Mesenteric fat pad (tissue), 1 donor: Measurements from ENCODE around the gene CFAP53. TPM values are rescaled to one million over a fixed set of nuclear protein-coding genes. Genes with fewer than 3 reads are reported as not detected.

Source experiments
- DNase-seq: peaks from one replicate; pipeline ENCODE4 v3.0.0-alpha.2; 2020; ENCODE audit warnings: low spot score
- total RNA-seq: library from RNA; stranded (reverse); fragmentation: NEBNext Ultra II Directional; extraction: Animal tissue kit (Norgen Biotek cat#: 25700); gene quantifications from one replicate; pipeline ENCODE4 v1.2.1, GENCODE V29; 2021
- donor health status: DM: yes; HTN: yes; CAD: no.

Gene CFAP53
- total RNA-seq, 1 donor from 2014 or later: 0.16 TPM

DNA sequence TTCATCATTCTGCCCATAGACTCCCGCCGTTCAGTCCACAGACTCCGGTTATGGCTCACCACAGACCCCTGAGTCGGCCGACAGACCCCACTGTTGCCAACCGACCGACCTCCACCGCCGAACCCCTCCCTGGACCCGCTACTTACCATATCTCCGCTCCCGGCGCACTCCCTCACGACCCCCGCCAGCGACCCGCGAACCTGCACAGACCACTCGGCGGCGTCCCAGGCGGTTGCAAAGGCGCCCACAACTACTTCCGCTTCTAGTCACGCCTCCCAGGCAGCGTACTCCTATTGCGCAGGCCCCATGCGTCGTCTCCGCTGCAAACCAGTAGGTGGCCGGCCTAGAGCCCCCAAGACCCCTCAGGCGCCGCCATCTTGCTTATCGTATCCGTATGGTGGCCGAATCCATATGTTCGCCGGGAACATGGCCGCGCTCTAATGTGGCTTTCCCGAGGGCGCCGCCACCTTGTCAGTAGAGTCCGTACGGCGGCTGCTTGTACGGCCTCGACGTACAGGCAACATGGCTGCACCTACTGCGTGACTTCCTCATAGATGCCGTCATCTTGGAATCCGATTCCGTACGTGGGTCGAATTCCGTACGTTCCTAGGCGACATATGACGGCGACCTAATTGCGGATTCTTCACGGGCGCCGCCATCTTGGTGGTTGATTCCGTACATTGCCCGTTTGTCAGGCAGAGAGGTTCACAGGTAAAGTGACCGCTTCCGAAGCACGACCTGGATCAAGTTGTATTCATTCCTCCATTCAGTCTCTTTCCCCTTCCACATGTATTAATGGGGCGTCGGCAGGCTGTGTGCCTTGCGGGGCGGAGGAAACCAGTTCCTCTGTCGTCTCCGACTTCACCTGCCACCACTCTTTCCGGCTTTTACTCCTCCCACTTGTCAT, 21.4 kb upstream of the CFAP53 start, which contains the start of gene CXXC1:
TSS of gene CXXC1 (minus strand) at position 252 of the 907 bp plus-strand sequence. CDS start at position 149, 103 bp downstream.
- peak; percentile 98 for DNase-seq

DNA sequence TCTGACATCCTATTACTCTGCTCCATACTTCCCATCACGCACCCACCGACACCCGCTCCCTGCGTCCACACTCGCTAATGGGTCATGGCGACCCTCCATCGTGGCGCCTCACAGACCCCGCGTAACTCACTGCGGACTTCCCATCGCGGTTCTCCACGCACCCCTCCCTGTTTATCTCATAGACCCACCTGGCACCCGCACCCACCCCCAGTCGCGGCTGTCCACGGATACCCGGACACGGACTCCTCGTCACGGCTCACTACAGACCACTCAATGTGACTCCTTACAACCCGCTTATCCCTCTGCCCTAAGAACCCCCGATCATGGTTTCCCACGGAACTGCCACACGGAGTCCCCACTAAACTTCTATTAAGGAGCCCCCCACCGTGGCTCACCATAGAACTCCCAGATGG, 20.7 kb upstream of the CFAP53 start:
- peak; percentile 88 for DNase-seq

DNA sequence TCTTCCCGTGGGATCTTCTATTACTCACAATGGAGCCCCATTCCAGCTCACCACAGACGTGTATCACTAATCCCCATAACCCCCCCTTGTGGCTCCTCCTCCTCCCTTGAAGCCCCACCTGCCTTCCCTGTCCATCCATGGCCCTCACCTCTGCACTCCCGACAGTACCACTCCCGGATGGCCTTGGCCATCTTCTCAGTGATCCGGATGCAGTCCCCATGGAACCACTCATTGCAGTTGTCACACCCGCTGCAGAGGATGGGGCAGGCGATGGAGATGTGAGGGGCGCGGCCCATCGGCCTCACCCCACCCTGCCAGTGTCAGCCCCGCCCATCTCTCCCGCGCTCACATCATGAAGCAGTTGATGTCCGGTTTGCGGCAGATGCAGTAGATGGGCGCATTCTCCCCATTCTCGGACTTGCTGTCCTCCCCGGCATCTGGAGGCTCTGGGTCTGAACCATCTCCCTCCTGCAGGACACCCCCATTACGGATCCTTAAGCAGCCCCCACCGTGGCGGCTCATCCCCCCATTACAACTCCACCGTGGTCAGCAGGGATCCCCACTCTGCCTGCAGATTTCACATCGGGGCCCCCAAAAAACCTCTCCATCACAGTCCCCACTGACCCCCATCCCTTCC, 20.2 kb upstream of the CFAP53 start:
- DNase-seq: peak; percentile 87

DNA sequence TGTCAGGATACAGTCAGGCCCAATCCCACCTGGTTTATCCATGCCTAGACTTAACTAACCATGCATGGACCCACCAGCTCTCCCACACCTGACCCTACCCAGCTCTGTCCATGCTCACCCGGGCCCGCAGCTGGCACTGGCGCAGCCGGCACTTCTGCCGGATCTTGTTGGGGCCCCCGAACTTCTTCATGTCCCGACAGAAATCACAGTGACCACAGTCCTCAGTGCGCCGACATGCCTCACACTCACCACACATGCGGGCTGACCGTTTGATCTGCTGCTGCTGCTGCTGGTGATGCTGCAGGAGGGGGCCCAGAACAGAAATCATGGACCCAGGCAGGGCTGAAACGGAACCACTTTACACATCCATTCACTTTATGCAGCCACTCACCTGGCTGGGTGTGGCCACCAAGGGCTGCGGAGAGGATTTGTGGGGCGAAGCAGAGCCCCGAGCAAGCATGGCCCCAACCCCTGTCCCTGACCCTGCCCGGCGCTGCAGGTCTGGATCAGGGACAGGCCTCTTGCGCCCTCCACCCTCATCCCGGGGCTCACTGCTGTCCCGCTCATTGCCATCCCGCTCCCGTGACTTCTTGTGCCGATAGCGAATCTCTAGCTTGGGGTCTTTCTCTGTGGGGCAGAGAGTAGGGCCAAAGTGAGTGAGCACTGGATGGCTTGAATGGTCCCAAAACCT, 19.5 kb upstream of the CFAP53 start:
- no peak for DNase-seq

DNA sequence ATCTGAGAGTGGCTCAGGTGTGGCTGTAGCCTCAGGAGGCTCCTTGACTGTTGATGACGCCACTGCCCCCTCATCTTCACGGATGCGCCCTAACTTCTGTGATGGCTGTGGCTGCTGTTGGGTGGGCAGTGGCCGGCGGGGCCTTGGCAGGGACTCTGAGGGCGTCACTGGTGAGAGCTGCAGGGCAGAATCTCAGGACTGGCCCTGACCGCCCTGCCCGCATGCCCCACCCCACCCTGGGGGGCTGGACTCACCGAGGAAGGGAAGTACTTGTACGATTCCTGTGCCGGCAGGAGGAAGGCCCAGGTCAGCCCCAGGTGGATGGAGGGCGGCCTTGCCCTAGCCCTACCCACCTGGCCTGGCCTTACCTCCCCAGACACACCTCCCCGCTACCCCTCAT, 18.8 kb upstream of the CFAP53 start:
- no peak for DNase-seq

DNA sequence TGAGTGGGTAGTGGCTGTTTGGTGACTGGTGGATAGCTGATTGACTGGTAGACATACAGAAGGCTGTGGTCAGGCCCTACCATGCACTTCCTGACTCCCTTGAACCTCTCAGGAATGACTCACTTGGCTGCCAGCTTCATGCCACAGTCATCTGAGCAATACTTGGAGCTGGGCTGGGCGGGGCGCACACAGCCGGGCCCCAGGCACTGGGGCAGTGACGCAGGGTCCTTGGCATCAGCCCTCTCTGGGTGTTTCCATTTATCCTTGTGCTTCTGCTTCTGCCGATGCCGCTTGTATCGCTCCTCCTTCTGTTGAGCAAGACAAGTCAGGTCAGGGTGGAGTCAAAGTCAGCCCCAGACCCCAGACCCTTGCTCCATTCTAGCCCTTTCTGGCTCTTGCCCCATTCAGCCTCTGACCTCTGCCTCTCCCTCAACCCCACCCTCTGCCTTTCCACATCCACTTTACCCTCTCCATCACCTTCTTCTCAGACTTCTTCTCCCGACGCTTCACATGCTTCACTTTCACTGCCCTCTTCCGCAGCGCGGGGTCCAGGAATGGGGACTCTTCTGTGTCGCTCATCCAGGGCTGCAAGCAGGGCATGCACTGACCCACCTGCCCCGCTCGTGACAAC, 18.1 kb upstream of the CFAP53 start:
- DNase-seq: no peak

DNA sequence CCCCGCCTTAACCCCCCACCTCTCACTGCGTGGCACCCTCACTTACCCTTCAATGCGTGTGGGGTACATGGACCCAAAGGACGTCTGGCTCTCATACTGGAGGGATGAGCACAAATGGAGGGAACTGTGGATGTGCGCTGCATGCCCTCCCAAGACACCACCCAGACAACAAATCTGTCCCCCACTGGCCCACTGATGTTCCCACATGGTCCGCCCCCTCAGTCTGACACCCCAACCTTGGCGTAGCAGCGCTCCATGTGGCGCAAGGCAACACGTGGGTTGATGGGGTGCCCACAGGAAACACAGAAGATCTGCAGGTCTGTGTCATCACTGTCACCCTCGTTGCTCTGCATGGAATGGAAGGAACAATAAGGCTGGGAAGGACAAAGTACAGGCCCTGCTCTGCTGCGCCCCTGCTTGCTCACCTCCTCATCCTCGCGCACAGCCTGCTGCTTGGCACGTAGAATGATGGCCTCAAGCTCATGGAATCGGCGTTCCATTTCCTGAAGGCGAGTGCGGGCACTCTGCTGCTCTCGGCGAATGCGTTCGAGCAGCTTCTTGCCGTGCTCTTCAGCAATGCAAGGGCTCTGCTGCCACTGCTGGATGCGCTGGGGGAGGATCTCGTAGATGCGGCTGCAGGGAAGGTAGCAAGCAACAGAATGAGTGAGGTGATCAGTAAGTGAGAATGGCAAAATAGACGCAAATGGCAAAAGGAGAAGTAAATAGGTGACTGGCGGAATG, 17.3 kb upstream of the CFAP53 start:
- DNase-seq: no peak

DNA sequence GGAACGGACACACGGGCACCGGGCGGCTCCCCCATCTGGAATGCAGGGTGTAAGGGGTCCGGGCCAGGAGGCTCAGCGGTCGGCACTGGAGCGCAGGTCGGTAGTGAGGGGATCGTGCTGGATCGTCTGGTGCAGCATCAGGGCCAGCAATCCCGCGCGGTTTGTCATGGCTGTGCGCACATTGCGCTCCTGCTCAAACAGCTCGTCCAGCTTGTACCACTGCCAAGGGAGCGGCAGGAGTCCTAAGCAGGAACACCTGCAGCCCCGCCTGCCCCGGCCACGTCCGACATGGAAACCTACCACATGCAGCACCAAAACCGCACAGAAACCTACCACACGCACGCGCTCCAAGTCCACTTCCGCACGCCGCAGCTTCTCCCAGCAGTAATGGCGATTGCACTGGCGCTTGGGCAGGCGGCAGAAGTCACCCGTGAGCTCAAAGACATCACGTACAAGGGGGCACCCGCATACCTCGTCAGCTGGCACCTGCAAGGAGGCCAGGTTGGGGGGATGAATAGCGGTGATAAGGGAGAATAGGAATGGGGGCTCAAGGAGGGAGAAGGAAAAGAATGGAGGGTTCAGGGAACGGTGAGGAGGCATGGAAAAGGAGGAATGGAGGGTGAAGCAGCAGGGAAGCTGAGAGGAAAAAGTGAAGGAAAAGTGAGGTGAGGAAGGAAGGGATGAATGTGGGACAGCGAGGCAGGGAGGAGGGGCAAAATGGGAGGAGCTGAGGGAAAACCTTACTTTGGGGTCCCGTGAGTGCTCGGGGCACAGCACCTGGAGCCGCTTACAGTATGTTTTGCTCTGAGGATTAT, 16.4 kb upstream of the CFAP53 start:
- peak; percentile 87 for DNase-seq

DNA sequence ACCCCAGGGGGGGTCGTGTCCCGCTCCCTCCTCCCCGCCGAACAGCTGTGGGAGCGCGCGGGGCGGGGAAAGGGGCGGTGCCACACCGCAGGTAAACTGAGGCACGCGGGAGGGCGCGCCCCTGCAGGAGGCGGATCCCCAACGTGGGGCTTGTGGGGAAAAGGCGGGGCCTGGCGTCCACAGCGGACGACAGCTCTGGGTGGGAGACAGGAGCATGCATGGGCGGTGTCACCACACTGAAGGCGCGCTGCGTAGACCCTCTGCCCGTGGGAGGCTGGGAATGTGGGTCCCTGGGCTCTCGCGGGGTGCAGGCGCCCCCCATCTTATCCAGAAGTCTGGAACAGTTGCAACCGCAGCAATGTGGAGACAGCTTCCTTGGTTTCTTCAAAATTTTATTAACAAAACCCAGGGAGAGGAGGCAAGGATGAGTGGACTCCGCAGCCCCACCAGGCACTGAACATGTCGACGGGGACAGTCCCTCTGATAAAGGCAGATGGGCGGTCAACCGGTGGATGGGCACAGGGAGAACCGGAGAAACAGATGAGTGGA, 15.8 kb upstream of the CFAP53 start:
- peak; percentile 88 for DNase-seq

DNA sequence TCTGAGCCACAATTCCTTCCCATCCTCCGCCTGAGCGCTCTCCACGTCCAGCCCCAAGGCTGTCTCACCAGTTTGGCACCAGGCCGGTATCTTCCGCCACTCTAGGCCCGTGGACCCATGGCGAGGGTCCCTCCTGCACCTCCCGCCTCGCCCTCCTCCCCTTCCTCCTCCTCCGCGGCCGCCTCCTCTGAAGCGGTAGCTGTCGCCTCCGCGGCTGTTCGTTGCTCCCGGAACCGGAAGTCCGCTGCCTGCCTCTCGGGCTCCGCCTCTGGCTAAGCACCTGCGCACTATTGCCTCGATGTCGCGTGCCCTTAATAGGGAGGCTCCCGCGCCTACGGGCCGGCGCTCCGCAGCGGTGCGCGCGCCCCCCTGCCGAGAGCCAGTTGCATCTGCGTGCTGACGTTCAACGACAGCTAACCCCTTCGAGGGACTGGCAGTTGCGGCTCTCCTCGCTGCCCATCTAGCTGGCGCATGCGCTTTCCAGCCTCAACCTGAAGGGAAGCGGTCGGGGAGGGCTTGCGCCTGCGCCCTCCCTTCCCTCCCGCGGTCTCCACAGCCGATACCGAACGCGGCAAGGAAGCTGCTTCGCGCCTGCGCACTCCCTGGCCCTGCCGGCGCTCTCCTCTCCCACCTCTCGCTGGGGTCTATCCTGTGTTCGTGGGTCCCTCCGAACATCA, 15.1 kb upstream of the CFAP53 start, which contains the start of gene MBD1:
TSS of gene MBD1 (minus strand) at position 229 of the 677 bp plus-strand sequence. CDS start 1,531 bp downstream, outside the sequence.
- peak; percentile 98 for DNase-seq

DNA sequence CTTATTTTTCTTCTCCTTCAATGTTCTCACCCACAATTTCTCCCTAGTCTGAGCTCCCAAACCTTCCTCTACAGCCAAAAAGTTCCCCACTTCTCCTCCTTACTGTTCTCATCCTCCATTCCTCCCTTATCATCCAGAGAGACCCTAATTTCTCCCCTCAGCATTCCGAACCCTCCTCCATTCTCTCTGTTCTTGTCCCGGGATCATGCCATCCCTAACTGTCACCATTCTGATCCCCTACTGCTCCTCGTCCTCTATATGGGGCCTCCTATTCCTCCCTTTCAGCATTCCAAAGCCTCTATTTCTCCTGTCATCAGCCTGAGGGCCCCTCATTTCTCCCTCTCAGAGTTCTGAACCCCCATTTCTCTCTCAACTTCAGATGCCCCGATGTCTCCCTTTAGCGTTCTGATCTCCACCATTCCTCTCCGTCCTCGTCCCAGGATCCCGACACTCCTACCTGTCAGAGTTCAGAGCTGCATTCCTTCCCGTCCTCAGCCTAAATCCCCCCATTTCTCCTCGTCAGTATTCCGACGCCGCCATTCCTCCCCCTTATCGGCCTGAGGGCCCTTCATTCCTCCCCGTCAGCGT, 14.5 kb upstream of the CFAP53 start:
- DNase-seq: no peak

DNA sequence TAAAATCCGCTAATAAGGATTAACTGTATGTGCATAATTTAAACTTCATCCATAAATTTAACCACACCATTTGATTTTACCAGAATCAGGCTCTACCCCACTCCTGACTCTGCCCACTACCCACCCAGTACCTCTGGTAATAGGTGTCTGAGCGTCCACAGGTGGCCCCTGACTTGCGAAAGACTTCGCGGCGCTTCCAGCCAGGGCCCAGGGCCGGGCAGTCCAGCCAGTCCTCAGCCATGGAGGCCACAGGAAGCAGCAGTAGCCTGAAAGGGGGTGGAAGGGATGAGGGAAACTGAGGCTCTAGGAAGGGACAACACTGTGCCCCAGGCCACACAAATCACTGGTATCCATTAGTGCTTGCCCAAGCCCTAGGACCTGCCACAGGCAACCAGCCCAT, 13.5 kb upstream of the CFAP53 start:
- no peak for DNase-seq

DNA sequence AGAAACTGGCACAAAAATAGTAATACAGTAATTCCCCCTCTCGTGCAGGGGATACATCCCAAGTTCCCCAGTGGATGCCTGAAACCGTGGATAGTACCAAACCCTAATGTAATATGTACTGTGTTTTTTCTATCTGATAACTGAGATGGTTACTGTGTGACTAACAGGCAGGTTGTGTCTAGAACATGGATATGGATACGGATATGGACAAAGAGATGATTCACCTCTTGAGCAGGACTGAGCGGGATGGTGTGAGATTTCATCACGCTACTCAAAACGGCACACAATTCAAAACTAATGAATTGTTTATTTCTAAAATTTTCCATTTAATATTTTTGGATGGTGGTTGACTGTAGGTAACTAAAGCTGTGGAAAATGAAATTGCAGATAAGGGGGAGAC, 11.6 kb upstream of the CFAP53 start:
- no peak for DNase-seq

DNA sequence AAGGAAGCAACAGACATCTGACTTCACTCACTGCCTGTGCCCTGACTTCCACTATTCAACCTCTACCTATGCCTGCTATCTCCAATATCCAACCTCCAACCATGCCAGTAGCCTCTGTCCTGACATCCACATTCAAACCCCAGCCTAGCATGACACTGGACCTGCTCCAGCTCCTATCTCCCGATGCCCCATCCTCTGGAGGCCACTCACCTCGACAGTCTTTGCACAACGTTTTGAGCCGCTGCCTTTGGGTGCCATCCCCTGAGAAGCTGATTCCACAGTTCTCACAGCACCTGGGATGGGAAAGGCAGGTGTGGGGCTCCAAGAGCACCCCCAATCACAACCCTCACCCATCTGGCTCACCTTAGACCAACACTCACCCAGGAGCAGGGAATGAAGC, 10.2 kb upstream of the CFAP53 start:
- DNase-seq: no peak

DNA sequence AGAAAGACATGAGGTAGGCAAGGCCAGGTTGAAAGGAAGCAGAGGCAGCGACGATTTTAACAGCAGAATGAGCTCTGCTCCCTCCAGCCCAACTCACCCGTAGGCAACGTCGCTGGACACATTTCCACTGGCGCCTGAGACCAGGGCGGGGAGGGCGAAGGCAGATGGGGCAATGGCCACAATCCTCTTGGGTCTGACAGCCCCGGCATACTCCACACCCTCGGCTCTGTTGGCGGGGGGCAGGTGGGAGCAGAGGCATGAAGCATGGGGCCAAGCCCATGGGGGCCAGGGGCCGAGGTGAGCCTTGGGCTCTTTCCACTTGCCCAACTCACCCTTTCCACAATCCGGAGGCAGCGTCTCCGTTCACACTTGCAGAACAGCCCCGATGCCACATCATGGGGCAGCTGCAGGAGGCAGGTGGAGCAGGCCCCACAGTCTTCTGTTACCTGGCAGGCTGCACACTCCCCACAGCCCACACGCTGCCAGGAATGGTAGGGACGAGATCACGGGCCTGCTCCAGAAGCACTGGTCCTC, 9.3 kb upstream of the CFAP53 start:
- DNase-seq: no peak

DNA sequence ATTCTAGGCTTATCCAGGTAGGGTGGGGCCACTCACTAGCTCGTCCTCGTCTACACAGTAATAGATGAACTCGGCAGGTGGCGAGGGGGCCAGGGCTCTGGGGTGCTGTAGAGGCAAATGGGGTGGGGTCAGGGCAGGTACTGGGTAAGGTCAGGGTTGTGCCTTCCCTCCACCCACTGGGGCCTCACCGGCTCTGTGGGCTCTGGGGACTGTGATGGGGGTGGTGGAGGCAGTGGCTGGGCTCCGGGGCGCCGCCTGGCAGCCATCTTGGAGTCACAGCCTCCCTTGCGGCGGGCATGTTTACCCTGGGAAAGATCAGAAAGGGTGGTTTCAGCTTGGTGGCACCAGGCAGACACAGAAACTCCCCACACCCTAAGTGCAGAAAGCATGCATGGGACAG, 8.6 kb upstream of the CFAP53 start:
- DNase-seq: no peak

DNA sequence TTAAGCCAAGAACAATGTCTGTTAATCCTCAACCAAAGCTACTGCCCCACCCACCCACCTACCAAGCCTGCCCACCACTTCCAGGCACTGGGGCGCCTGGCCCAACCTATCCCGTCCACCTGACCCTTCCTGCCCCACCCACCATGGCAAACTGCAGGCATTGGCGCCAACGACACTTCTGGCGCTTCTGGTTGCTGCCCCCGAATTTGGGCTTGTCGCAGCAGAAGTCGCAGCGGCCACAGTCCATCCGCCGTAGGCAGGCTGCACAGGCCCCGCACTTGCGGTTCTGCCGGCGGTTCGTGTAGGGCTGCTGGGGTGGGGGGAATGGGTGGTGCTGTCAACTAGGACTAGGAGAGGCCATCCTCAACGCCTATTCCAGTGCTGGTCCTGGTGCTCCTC, 7.7 kb upstream of the CFAP53 start:
- no peak for DNase-seq
